SH-SY5Y (cell line): ENCODE measurements around the gene FERMT2.

Experiments used
- GATA2 ChIP-seq: IDR thresholded peaks from 2 replicates; pipeline ENCODE4 v1.6.1; 2011; ENCODE audit warnings: mild to moderate bottlenecking, low read depth, low read length
- GATA3 ChIP-seq: IDR thresholded peaks from 2 replicates; pipeline ENCODE4 v1.6.1; 2011; ENCODE audit warnings: low read depth, mild to moderate bottlenecking, low read length, moderate library complexity

- TF ChIP-seq GATA2: no peak
- TF ChIP-seq GATA3: no peak
Observed at GRCh38 chr14:52829527-52830185, 121.2 kb downstream of the FERMT2 start.
